H1 (cell line): ENCODE data around the gene NELFE. TPM values are rescaled to one million over a fixed set of nuclear protein-coding genes. Genes with fewer than 3 reads are reported as not detected.

Experiments used
- CBX8 ChIP-seq: fragments of 300-800, 300-1000 bp; sonication (generic); IDR thresholded peaks from 2 replicates; pipeline ENCODE4 v1.7.1; 2016; ENCODE audit warnings: low read depth, low read length, borderline replicate concordance
- CHD7 ChIP-seq: fragments of 300-600 bp; sonication (generic); IDR thresholded peaks from 2 replicates; pipeline ENCODE4 v1.7.1; 2012; ENCODE audit warnings: low read length, moderate library complexity, mild to moderate bottlenecking, inconsistent platforms; ENCODE audit not compliant: insufficient replicate concordance
- EP300 ChIP-seq, 2 experiments: IDR thresholded peaks; 1 replicate in 1 of 2; 2 replicates in 1 of 2; pipeline ENCODE4 v1.6.1; 2011 to 2012; ENCODE audit warnings: low read depth in 2 of 2, low read length in 2 of 2, mild to moderate bottlenecking in 2 of 2, borderline replicate concordance in 1 of 2, inconsistent platforms in 1 of 2, moderate library complexity in 1 of 2
- RAD21 ChIP-seq, 2 experiments: IDR thresholded peaks in 1 of 2; conservative IDR thresholded peaks in 1 of 2; 2 replicates each; pipeline ENCODE4 v1.6.1; 2011; ENCODE audit warnings: low read depth in 2 of 2, low read length in 2 of 2, improper control_type of control experiment in 1 of 2, inconsistent platforms in 1 of 2, mild to moderate bottlenecking in 1 of 2, moderate library complexity in 1 of 2
- RFX5 ChIP-seq: IDR thresholded peaks from 2 replicates; pipeline ENCODE4 v1.6.1; 2011; ENCODE audit warnings: low read depth, low read length, improper control_type of control experiment, borderline replicate concordance
- polyA plus RNA-seq, 7 experiments: library from polyadenylated mRNA; depleted of rRNA in 3 of 7; stranded (reverse) in 5 of 7; unstranded in 2 of 7; fragments of >200 nt in 5 of 7; fragments of 200-250 nt in 2 of 7; gene quantifications; 1 replicate in 5 of 7; 2 replicates in 1 of 7; 4 replicates in 1 of 7; pipeline versions ENCODE4 v1.2.1 to v1.2.3, GENCODE V29; 2011 to 2013; ENCODE audit warnings: missing spikeins in 2 of 7, mixed read lengths in 2 of 7
- total RNA-seq: library from RNA; stranded (reverse); fragmentation: NEBNext Ultra II Directional; extraction: Animal tissue kit (Norgen Biotek cat#: 25700); gene quantifications from 2 replicates; pipeline ENCODE4 v1.2.1, GENCODE V29; 2021

Gene NELFE
- total and polyA plus RNA-seq, 2 of the 8 experiments (the other 6 are each of a cell fraction or from before 2014, with no cell fraction given): 49.2 to 71.5 TPM

- TF ChIP-seq CHD7 (no peak), RAD21 (IDR thresholded peaks at IDR 0.05 in 1 of 2, conservative IDR thresholded peaks at IDR 0.05 in 1 of 2; ENCODE audit: low read depth in 2 of 2, low read length in 2 of 2) (no peak), CBX8 (no peak), RFX5 (no peak), EP300 (IDR thresholded peaks at IDR 0.05; ENCODE audit: borderline replicate concordance in 1 of 2, low read depth in 2 of 2, low read length in 2 of 2) (no peak)
Observed at GRCh38 chr6:31945507-31946369, 13.0 kb downstream of the NELFE start, which contains the start of gene CFB (continued).
